ENCODE results near the gene LRRC3C. TPM values are rescaled to one million over a fixed set of nuclear protein-coding genes. Genes with fewer than 3 reads are reported as not detected.
A peak's percentile ranks its signal among the peaks of the same experiment; 100 is the strongest.

Gene LRRC3C
- total RNA-seq, 2 donors from 2014 or later, result not detected

DNA sequence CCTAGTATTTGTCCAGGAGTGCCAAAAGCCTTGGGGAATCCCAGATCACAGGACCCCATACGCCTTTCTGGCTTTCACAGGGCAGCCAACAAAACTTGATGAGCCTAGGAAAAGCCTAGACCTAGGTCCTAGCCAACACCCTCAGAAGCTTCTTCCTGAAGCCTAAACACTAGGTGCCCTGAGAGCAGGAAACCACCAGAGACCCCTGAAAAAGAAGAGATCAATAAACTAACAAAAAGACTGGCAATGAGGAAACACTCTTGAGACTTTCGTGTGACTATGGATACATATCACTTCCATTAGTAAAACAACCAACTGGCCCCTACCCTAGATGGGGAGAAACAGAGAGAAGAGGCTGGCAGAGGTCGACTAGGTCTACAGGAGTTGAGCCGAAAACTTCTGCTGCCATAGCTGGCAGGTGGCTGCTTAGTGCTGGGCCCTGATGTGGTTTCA, 1.4 kb upstream of the LRRC3C start:
- H3K4me3 ChIP-seq, result peak overlapping the region; percentile 79 to 90
- TF ChIP-seq, protein P1, sequence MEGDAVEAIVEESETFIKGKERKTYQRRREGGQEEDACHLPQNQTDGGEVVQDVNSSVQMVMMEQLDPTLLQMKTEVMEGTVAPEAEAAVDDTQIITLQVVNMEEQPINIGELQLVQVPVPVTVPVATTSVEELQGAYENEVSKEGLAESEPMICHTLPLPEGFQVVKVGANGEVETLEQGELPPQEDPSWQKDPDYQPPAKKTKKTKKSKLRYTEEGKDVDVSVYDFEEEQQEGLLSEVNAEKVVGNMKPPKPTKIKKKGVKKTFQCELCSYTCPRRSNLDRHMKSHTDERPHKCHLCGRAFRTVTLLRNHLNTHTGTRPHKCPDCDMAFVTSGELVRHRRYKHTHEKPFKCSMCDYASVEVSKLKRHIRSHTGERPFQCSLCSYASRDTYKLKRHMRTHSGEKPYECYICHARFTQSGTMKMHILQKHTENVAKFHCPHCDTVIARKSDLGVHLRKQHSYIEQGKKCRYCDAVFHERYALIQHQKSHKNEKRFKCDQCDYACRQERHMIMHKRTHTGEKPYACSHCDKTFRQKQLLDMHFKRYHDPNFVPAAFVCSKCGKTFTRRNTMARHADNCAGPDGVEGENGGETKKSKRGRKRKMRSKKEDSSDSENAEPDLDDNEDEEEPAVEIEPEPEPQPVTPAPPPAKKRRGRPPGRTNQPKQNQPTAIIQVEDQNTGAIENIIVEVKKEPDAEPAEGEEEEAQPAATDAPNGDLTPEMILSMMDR (IDR thresholded peaks at IDR 0.05), result no peak
- H3K27me3 ChIP-seq, result no peaks in the 10 kb centered on the region
- peaks cover 0 to 35% of the 10 kb centered on the region in 2 donors for H3K4me1 ChIP-seq
- peak overlapping the region in 1 of 2 donors; percentile 90 for H3K27ac ChIP-seq
- no peak for DNase-seq (ENCODE audit: low spot score)
- peaks cover 29% of the 10 kb centered on the region for H3K36me3 ChIP-seq
- no peaks in the 10 kb centered on the region for H3K9me3 ChIP-seq

DNA sequence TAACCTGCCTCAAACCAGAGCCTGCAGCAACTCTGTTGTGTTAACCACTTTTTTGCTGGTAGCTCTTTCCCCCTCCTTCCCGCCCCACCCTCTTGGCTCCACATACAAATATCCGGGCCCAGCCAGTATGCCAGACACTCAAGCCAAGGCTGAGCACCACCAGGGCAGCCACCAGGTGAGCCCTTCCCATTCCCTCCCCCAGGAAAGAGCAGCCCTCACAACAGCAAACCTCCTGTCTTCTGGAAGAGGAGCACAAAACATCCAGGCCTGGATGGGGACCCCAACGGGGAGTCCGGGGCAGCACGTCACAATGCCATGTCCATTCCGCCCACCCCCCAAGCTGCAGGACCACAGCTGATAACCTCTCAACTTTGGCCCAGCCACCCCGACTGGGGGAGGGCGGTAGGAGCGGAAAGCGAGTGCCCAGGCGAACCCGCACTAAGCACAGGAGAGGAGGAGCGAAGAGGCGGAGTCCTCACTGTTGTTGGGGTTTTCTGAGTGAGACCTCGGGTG, 888 bp upstream of the LRRC3C start:
- Histone ChIP-seq H3K27me3 (no peaks in the 10 kb centered on the region), H3K4me1 (peaks cover 0 to 35% of the 10 kb centered on the region in 2 donors), H3K9me3 (no peaks in the 10 kb centered on the region), H3K4me3 (peak overlapping the region; percentile 79 to 90), H3K36me3 (peaks cover 24% of the 10 kb centered on the region), H3K27ac (peak overlapping the region; percentile 90 to 96)
- TF ChIP-seq, protein P1 (IDR thresholded peaks at IDR 0.05), result no peak
- peak; percentile 58 for DNase-seq (ENCODE audit: low spot score)

DNA sequence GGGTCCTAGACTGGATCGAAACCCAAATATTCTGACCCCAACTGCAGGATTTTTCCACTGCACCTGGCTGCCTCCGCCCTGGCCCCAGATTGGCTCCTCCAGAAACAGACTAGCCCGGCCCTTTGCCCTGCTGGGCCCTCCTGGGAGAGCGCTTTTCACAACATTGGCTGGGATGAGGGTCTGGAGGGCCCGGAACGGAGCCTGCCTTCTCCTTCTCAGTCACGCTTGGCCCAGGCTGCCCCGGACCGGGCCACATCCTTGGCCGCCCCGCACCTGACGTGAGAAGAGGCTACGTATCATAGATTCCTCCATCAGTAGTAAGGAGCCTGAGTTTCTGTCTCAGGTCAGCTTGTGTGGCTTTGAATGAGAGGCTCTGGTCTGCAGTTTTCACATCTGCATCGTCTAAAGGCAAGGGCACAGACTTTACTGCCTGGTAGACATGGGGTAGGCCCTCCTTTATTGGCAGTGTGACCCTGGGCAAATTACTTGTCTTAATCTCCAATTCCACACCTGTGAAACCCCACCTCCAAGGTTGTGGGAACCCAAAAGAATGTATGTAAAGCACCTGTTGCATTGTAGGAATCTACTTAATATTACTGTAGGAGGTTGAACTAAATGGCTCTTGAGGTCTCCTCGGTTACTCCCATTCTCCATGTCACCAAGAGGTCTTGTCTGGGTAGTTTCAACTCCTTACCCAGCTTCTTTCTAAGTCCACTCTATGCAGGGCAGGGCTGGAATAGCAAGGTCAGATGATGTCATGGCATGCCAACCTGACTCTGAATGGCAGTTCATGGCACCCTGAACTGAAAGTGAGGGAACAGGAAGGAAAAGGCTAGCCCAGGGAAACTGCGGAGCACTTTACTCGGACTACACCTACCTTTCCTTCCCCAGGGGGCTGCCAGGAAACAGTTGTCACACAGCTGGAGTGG, 661 bp downstream of the LRRC3C start:
- Histone ChIP-seq H3K27ac (peak overlapping the region; percentile 90 to 96), H3K4me1 (peaks cover 0 to 35% of the 10 kb centered on the region in 2 donors), H3K4me3 (peak overlapping the region; percentile 79 to 90), H3K9me3 (no peaks in the 10 kb centered on the region), H3K36me3 (peaks cover 9% of the 10 kb centered on the region), H3K27me3 (no peaks in the 10 kb centered on the region)
- peak; percentile 61 for DNase-seq (ENCODE audit: low spot score)
- TF ChIP-seq, protein P1 (IDR thresholded peaks at IDR 0.05), result no peak

DNA sequence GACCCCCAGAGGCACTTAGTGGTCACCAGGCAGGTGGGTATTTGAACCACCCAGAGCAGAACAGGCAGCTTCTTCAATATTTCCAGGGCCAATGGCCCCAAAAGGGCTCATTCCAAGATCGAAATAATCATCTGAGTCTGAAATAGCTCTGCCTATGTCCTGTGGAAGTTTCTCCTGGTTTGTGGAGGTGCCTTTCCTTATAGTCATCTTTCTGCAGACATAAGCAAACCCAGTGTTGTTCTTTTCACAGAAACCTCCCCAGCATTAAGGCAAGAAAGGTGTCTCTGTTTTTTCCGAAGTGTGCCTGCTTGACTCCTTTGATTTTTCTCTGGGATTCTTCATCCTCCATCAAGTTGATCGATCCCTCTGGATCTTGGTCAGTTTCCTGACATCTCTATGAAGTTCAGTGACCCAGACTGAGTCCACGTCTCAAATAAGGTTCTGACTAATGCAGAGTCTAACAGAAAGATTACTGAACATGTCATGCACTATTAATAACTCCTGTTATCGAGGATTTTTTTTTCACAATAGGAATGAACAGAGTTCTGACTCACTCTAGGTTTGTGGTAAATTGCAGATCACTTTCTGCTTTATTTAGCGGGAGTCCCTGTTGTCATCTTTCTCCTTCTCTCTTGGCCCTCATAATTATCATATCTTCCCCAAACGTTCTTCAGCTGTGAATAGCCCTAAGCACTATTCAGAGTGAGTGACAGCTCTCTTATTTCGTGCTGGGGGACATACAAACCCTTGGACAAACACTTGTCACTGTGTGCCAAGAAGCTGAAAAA, 1.5 kb downstream of the LRRC3C start:
- Histone ChIP-seq H3K9me3 (no peaks in the 10 kb centered on the region), H3K4me3 (peak overlapping the region; percentile 79 to 90), H3K4me1 (peaks cover 0 to 41% of the 10 kb centered on the region in 2 donors), H3K27me3 (no peaks in the 10 kb centered on the region), H3K36me3 (no peaks in the 10 kb centered on the region), H3K27ac (peak overlapping the region; percentile 90 to 96)
- DNase-seq (ENCODE audit: low spot score), result no peak
- TF ChIP-seq, protein P1 (IDR thresholded peaks at IDR 0.05), result no peak

DNA sequence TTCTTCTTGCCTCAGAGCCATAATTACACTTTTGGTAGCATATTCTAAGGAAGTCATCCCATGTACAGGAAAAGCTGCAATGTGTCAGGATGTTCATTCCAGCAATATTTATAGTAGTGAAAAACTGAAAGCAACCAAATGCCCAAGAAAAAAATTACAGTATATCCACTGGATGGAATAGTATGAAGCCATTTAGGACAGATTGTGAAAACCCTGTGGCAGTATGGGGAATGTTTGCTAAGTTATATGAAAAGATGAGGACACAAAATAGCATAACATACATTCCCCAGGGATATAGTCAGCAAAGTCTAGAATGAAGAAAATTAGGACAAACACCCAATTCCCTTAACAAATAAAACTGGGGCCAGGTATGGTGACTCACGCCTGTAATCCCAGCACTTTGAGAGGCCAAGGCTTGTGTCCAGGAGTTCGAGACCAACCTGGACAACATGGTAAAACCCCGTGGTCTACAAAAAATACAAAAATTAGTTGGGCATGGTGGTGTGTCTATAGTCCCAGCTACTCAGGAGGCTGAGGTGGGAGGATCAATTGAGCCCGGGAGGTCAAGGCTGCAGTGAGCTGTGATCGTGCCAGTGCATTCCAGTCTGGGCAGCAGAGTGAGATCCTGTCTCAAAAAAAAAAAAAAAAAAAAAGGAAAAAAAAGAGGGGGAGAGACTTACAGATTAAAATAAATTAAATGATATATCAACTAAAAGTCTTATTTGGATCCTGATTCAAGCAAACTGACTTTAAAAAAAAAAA, 2.3 kb downstream of the LRRC3C start:
- TF ChIP-seq, protein P1 (IDR thresholded peaks at IDR 0.05), result no peak
- H3K9me3 ChIP-seq, result no peaks in the 10 kb centered on the region
- no peaks in the 10 kb centered on the region for H3K27me3 ChIP-seq
- peaks cover 0 to 46% of the 10 kb centered on the region in 2 donors for H3K4me1 ChIP-seq
- H3K27ac ChIP-seq, result peak overlapping the region; percentile 90 to 96
- no peak overlapping the region for H3K4me3 ChIP-seq
- H3K36me3 ChIP-seq, result no peaks in the 10 kb centered on the region
- DNase-seq (ENCODE audit: low spot score), result no peak

All from right atrium auricular region (tissue), 2 donors.